ENCODE measurements around the gene DENND10.
"Not testable (repeated sequence)": the region's sequence is repeated elsewhere in the genome, so short reads cannot be mapped to it uniquely, and the experiment has no call there.

DNA sequence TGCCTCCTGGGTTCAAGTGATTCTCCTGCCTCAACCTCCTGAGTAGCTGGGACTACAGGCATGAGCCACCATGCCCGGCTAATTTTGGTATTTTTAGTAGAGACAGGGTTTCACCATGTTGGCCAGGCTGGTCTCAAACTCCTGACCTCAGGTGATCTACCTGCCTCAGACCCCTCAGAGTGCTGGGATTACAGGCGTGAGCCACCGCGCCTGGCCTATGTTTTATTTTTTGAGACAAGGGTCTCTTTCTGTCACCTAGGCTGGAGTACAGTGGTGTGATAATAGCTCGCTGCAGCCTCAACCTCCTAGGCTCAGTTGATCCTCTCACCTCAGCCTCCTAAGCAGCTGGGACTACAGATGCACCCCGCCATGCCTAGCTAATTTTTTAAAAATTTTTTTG is 47.7 kb downstream of the DENND10 start:
- TF ChIP-seq ZC3H10 (CRISPR knock-in tag; IDR thresholded peaks at IDR 0.05); ZFP3 (CRISPR knock-in tag; IDR thresholded peaks at IDR 0.05); ZFP30 (CRISPR knock-in tag; IDR thresholded peaks at IDR 0.05); RARB (CRISPR knock-in tag; IDR thresholded peaks at IDR 0.05); OSR1 (CRISPR knock-in tag; IDR thresholded peaks at IDR 0.05); ESRRG (CRISPR knock-in tag; IDR thresholded peaks at IDR 0.05); ZNF8 (CRISPR knock-in tag; IDR thresholded peaks at IDR 0.05); ARNTL (CRISPR knock-in tag; IDR thresholded peaks at IDR 0.05; ENCODE audit: borderline replicate concordance, low read depth): not testable (repeated sequence)
- TF ChIP-seq, protein P1, sequence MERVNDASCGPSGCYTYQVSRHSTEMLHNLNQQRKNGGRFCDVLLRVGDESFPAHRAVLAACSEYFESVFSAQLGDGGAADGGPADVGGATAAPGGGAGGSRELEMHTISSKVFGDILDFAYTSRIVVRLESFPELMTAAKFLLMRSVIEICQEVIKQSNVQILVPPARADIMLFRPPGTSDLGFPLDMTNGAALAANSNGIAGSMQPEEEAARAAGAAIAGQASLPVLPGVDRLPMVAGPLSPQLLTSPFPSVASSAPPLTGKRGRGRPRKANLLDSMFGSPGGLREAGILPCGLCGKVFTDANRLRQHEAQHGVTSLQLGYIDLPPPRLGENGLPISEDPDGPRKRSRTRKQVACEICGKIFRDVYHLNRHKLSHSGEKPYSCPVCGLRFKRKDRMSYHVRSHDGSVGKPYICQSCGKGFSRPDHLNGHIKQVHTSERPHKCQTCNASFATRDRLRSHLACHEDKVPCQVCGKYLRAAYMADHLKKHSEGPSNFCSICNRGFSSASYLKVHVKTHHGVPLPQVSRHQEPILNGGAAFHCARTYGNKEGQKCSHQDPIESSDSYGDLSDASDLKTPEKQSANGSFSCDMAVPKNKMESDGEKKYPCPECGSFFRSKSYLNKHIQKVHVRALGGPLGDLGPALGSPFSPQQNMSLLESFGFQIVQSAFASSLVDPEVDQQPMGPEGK (CRISPR knock-in tag; IDR thresholded peaks at IDR 0.05; ENCODE audit: borderline replicate concordance): not testable (repeated sequence)
